CD4-positive, alpha-beta T cell treated with Interferon gamma for 1 hour (primary cell): ENCODE measurements around the gene MID2.
A peak's percentile ranks its signal among the peaks of the same experiment; 100 is the strongest.
"Not testable (repeated sequence)": the region's sequence is repeated elsewhere in the genome, so short reads cannot be mapped to it uniquely, and the experiment has no call there.

Experiments used
- DNase-seq: peaks from one replicate; pipeline ENCODE4 v3.0.0-alpha.2; 2020

Gene MID2

GRCh38 chrX:107825698-107826237 is at the start of gene MID2:
Gene MID2 (plus strand): TSS chrX:107825866. CDS start chrX:107826427, 561 bp downstream.
- DNase-seq: peak; percentile 42

- peak; percentile 78 for DNase-seq
Measured at GRCh38 chrX:107776649-107777535, 48.8 kb upstream of the MID2 start.

GRCh38 chrX:107777536-107777832 is 48.2 kb upstream of the MID2 start, which contains the start of gene NCBP2L:
Gene NCBP2L (plus strand): TSS chrX:107777733. CDS start chrX:107794221, 16,488 bp downstream.
- DNase-seq: no peak

- no peak for DNase-seq
Measured at GRCh38 chrX:107780525-107780924, 45.1 kb upstream of the MID2 start.

GRCh38 chrX:107787827-107788226 is 37.8 kb upstream of the MID2 start:
- no peak for DNase-seq

GRCh38 chrX:107804427-107804826 is 21.2 kb upstream of the MID2 start:
- DNase-seq: no peak

GRCh38 chrX:107805179-107805578 is 20.5 kb upstream of the MID2 start:
- no peak for DNase-seq

- DNase-seq: not testable (repeated sequence)
Measured at GRCh38 chrX:107810053-107810452, 15.6 kb upstream of the MID2 start.

- DNase-seq: no peak
Measured at GRCh38 chrX:107818900-107819521, 6.7 kb upstream of the MID2 start.

- no peak for DNase-seq
Measured at GRCh38 chrX:107823042-107823441, 2.6 kb upstream of the MID2 start.

- DNase-seq: no peak
Measured at GRCh38 chrX:107823456-107823855, 2.2 kb upstream of the MID2 start.

- peak; percentile 5 for DNase-seq
Measured at GRCh38 chrX:107826238-107827029, 768 bp downstream of the MID2 start.

GRCh38 chrX:107827030-107827831 is 1.6 kb downstream of the MID2 start:
- DNase-seq: no peak

GRCh38 chrX:107827852-107828251 is 2.2 kb downstream of the MID2 start:
- DNase-seq: no peak

- no peak for DNase-seq
Measured at GRCh38 chrX:107829878-107830277, 4.2 kb downstream of the MID2 start.

- no peak for DNase-seq
Measured at GRCh38 chrX:107831071-107831730, 5.5 kb downstream of the MID2 start.

- no peak for DNase-seq
Measured at GRCh38 chrX:107834275-107835201, 8.9 kb downstream of the MID2 start.

GRCh38 chrX:107836958-107837357 is 11.3 kb downstream of the MID2 start:
- no peak for DNase-seq

GRCh38 chrX:107840971-107841370 is 15.3 kb downstream of the MID2 start:
- DNase-seq: no peak

- DNase-seq: no peak
Measured at GRCh38 chrX:107842715-107843400, 17.2 kb downstream of the MID2 start.
